ENCODE data around the gene SLC22A23.

Gene SLC22A23

GRCh38 chr6:3489027-3489757 is 32.3 kb upstream of the SLC22A23 start:
- H3K4me3 ChIP-seq (ENCODE audit: low read length) = no peak overlapping the region
- H3K27me3 ChIP-seq (ENCODE audit: control insufficient read depth, insufficient read depth, low read length) = no peaks in the 10 kb centered on the region
- no peak overlapping the region for H3K9ac ChIP-seq (ENCODE audit: low read length)
- H3K4me1 ChIP-seq (ENCODE audit: control insufficient read depth, insufficient read depth, low read length) = no peaks in the 10 kb centered on the region
- no peak overlapping the region for H3K27ac ChIP-seq (ENCODE audit: low read depth, low read length)
- no peaks in the 10 kb centered on the region for H3K36me3 ChIP-seq (ENCODE audit: control insufficient read depth, insufficient read depth, low read length)

DNA sequence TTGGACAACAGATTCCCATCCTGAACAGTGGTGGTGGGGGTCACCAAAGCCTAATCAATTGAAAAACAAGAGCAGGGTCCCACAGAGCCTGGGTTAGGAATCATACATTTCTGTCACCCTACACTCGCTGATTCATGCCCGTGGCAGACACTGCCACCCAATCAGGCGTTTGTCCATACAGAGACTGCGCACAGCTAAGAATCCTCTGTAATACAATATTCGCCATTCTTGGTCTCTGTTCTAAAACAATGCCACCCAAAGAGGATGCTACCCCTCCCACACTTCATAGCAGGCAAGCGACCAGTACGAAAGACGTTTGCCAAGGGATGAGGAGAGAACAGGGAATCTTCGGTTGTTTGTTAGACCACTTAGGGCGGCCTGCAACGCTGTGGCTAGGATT is 28.1 kb upstream of the SLC22A23 start:
- no peak overlapping the region for H3K9ac ChIP-seq (ENCODE audit: low read length)
- no peaks in the 10 kb centered on the region for H3K27me3 ChIP-seq (ENCODE audit: control insufficient read depth, insufficient read depth, low read length)
- no peak overlapping the region for H3K27ac ChIP-seq (ENCODE audit: low read depth, low read length)
- no peaks in the 10 kb centered on the region for H3K36me3 ChIP-seq (ENCODE audit: control insufficient read depth, insufficient read depth, low read length)
- H3K4me3 ChIP-seq (ENCODE audit: low read length) = no peak overlapping the region
- H3K4me1 ChIP-seq (ENCODE audit: control insufficient read depth, insufficient read depth, low read length) = no peaks in the 10 kb centered on the region

DNA sequence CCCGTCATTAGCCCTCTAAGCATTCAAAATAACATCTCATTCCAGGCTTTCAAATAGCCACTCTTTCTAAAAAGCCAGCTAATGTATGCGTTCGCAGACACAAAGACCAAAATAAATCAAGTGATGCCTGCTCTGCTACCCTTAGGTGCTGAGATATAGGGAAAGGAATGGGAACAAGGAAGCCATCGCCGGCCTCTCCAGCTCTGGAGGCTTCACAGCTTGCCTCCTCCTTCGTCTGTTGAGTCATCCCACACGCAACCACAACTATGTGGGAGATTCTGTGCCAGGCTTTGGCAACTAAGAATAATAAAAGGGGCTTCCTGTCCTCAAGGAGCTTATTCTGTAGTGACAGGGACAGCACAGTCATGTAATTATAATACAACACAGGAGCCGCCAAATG is 27.3 kb upstream of the SLC22A23 start:
- no peak overlapping the region for H3K27ac ChIP-seq (ENCODE audit: low read depth, low read length)
- no peaks in the 10 kb centered on the region for H3K27me3 ChIP-seq (ENCODE audit: control insufficient read depth, insufficient read depth, low read length)
- H3K36me3 ChIP-seq (ENCODE audit: control insufficient read depth, insufficient read depth, low read length) = no peaks in the 10 kb centered on the region
- H3K4me1 ChIP-seq (ENCODE audit: control insufficient read depth, insufficient read depth, low read length) = no peaks in the 10 kb centered on the region
- H3K4me3 ChIP-seq (ENCODE audit: low read length) = no peak overlapping the region
- no peak overlapping the region for H3K9ac ChIP-seq (ENCODE audit: low read length)

GRCh38 chr6:3483675-3484074 is 26.8 kb upstream of the SLC22A23 start:
- no peaks in the 10 kb centered on the region for H3K36me3 ChIP-seq (ENCODE audit: control insufficient read depth, insufficient read depth, low read length)
- no peaks in the 10 kb centered on the region for H3K4me1 ChIP-seq (ENCODE audit: control insufficient read depth, insufficient read depth, low read length)
- H3K9ac ChIP-seq (ENCODE audit: low read length) = no peak overlapping the region
- H3K27ac ChIP-seq (ENCODE audit: low read depth, low read length) = no peak overlapping the region
- H3K4me3 ChIP-seq (ENCODE audit: low read length) = no peak overlapping the region
- H3K27me3 ChIP-seq (ENCODE audit: control insufficient read depth, insufficient read depth, low read length) = no peaks in the 10 kb centered on the region

GRCh38 chr6:3482869-3483268 is 26.0 kb upstream of the SLC22A23 start:
- H3K27ac ChIP-seq (ENCODE audit: low read depth, low read length) = no peak overlapping the region
- H3K27me3 ChIP-seq (ENCODE audit: control insufficient read depth, insufficient read depth, low read length) = no peaks in the 10 kb centered on the region
- no peak overlapping the region for H3K9ac ChIP-seq (ENCODE audit: low read length)
- no peaks in the 10 kb centered on the region for H3K36me3 ChIP-seq (ENCODE audit: control insufficient read depth, insufficient read depth, low read length)
- H3K4me1 ChIP-seq (ENCODE audit: control insufficient read depth, insufficient read depth, low read length) = no peaks in the 10 kb centered on the region
- H3K4me3 ChIP-seq (ENCODE audit: low read length) = no peak overlapping the region

- Histone ChIP-seq H3K4me1 (ENCODE audit: control insufficient read depth, insufficient read depth, low read length) (no peaks in the 10 kb centered on the region), H3K9ac (ENCODE audit: low read length) (no peak overlapping the region), H3K36me3 (ENCODE audit: control insufficient read depth, insufficient read depth, low read length) (no peaks in the 10 kb centered on the region), H3K4me3 (ENCODE audit: low read length) (no peak overlapping the region), H3K27ac (ENCODE audit: low read depth, low read length) (no peak overlapping the region), H3K27me3 (ENCODE audit: control insufficient read depth, insufficient read depth, low read length) (no peaks in the 10 kb centered on the region)
These were observed 24.8 kb upstream of the SLC22A23 start for GRCh38 chr6:3481640-3482039.

DNA sequence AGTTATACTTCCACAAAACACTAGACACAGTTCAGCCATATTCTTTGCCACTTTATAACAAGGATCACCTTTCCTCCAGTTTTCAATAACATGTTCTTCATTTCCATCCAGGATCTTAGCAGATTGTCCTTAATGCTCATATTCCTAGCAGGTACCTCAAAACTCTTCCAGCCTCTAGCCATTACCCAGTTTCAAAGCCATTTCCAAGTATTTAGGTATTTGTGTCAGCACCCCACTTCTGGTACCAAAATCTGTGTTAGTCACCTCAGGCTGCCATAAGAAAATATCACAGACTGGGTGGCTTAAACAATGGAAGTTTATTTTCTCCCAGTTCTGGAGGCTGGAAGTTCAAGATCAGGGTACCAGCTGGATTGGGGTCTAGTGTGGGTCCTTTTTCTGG is 23.2 kb upstream of the SLC22A23 start:
- H3K9ac ChIP-seq (ENCODE audit: low read length) = no peak overlapping the region
- H3K4me3 ChIP-seq (ENCODE audit: low read length) = no peak overlapping the region
- no peak overlapping the region for H3K27ac ChIP-seq (ENCODE audit: low read depth, low read length)
- no peaks in the 10 kb centered on the region for H3K27me3 ChIP-seq (ENCODE audit: control insufficient read depth, insufficient read depth, low read length)
- H3K4me1 ChIP-seq (ENCODE audit: control insufficient read depth, insufficient read depth, low read length) = no peaks in the 10 kb centered on the region
- H3K36me3 ChIP-seq (ENCODE audit: control insufficient read depth, insufficient read depth, low read length) = no peaks in the 10 kb centered on the region

GRCh38 chr6:3473773-3474172 is 16.9 kb upstream of the SLC22A23 start:
- no peak overlapping the region for H3K4me3 ChIP-seq (ENCODE audit: low read length)
- no peaks in the 10 kb centered on the region for H3K4me1 ChIP-seq (ENCODE audit: control insufficient read depth, insufficient read depth, low read length)

GRCh38 chr6:3471711-3472110 is 14.9 kb upstream of the SLC22A23 start:
- Histone ChIP-seq H3K36me3 (ENCODE audit: control insufficient read depth, insufficient read depth, low read length) (no peaks in the 10 kb centered on the region), H3K4me1 (ENCODE audit: control insufficient read depth, insufficient read depth, low read length) (no peaks in the 10 kb centered on the region), H3K27ac (ENCODE audit: low read depth, low read length) (no peak overlapping the region), H3K4me3 (ENCODE audit: low read length) (no peak overlapping the region), H3K27me3 (ENCODE audit: control insufficient read depth, insufficient read depth, low read length) (no peaks in the 10 kb centered on the region), H3K9ac (ENCODE audit: low read length) (no peak overlapping the region)

More at GRCh38 chr6:3473773-3474172, 16.9 kb upstream of the SLC22A23 start:
- H3K27ac ChIP-seq (ENCODE audit: low read depth, low read length) = no peak overlapping the region
- no peaks in the 10 kb centered on the region for H3K36me3 ChIP-seq (ENCODE audit: control insufficient read depth, insufficient read depth, low read length)
- no peaks in the 10 kb centered on the region for H3K27me3 ChIP-seq (ENCODE audit: control insufficient read depth, insufficient read depth, low read length)
- H3K9ac ChIP-seq (ENCODE audit: low read length) = no peak overlapping the region

GRCh38 chr6:3471286-3471685 is 14.4 kb upstream of the SLC22A23 start:
- Histone ChIP-seq H3K27ac (ENCODE audit: low read depth, low read length) (no peak overlapping the region), H3K27me3 (ENCODE audit: control insufficient read depth, insufficient read depth, low read length) (no peaks in the 10 kb centered on the region), H3K9ac (ENCODE audit: low read length) (no peak overlapping the region), H3K36me3 (ENCODE audit: control insufficient read depth, insufficient read depth, low read length) (no peaks in the 10 kb centered on the region), H3K4me1 (ENCODE audit: control insufficient read depth, insufficient read depth, low read length) (no peaks in the 10 kb centered on the region), H3K4me3 (ENCODE audit: low read length) (no peak overlapping the region)

DNA sequence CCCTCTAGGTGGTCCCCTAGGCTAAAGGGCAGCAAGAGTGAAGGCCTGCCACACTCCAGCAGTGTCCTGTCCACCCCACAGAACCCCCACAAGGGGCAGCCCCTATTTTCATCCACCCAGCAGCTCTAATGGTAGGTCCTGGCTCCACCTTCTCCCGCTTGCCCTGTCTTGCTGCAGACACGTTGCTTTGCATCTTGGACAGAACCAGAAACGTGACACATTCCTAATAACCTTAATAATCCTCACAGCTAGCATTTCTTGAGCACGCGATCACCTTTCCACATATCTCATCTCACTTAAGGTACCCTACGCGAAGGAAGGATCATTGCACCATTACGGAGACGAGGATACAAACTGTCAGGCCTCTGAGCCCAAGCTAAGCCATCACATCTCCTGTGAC is 11.7 kb upstream of the SLC22A23 start:
- Histone ChIP-seq H3K36me3 (ENCODE audit: control insufficient read depth, insufficient read depth, low read length) (no peaks in the 10 kb centered on the region), H3K27ac (ENCODE audit: low read depth, low read length) (no peak overlapping the region), H3K27me3 (ENCODE audit: control insufficient read depth, insufficient read depth, low read length) (no peaks in the 10 kb centered on the region), H3K4me1 (ENCODE audit: control insufficient read depth, insufficient read depth, low read length) (no peaks in the 10 kb centered on the region), H3K9ac (ENCODE audit: low read length) (no peak overlapping the region), H3K4me3 (ENCODE audit: low read length) (no peak overlapping the region)

GRCh38 chr6:3467996-3468395 is 11.1 kb upstream of the SLC22A23 start:
- no peaks in the 10 kb centered on the region for H3K27me3 ChIP-seq (ENCODE audit: control insufficient read depth, insufficient read depth, low read length)
- H3K36me3 ChIP-seq (ENCODE audit: control insufficient read depth, insufficient read depth, low read length) = no peaks in the 10 kb centered on the region
- H3K4me1 ChIP-seq (ENCODE audit: control insufficient read depth, insufficient read depth, low read length) = no peaks in the 10 kb centered on the region
- H3K9ac ChIP-seq (ENCODE audit: low read length) = no peak overlapping the region
- H3K27ac ChIP-seq (ENCODE audit: low read depth, low read length) = no peak overlapping the region
- no peak overlapping the region for H3K4me3 ChIP-seq (ENCODE audit: low read length)

DNA sequence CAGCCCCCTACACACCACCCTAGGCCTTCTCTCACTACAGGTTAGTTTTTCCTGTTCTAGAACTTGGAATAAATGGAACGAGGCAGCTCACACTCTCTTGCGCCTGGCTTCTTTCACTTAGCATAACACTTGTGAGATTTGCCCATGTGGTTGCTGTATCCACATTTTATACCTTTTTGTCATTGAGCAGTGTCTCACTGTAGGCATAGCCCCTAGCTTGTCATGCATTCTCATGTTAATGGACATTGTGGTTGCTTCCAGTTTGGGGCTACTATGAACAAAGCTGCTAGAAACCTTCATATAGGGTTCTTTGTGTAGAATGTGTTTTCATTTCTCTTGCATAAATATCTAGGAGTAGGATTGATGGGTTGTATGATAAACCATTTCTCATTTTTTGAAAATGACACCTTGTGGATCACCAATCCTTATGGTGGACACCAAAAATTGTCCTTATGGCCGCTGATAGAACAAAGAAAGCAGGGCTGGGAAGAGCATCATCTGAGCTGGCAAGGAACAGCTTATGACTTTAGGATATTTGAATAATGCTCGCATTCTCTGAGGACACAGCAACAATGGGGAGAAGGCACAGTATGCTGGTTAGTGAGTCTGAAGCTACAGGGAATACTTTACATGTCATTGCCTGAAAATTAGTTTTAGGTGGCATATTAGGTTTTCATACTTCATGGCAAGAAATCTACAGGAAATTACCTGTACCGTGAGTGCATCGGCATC is 9.8 kb upstream of the SLC22A23 start:
- H3K27ac ChIP-seq (ENCODE audit: low read depth, low read length) = no peak overlapping the region
- H3K36me3 ChIP-seq (ENCODE audit: control insufficient read depth, insufficient read depth, low read length) = no peaks in the 10 kb centered on the region
- H3K27me3 ChIP-seq (ENCODE audit: control insufficient read depth, insufficient read depth, low read length) = no peaks in the 10 kb centered on the region
- no peak overlapping the region for H3K4me3 ChIP-seq (ENCODE audit: low read length)
- no peaks in the 10 kb centered on the region for H3K4me1 ChIP-seq (ENCODE audit: control insufficient read depth, insufficient read depth, low read length)
- H3K9ac ChIP-seq (ENCODE audit: low read length) = no peak overlapping the region

Data from rectal smooth muscle tissue (tissue), 1 donor.